Neural cell (in vitro differentiated cells): ENCODE data around the gene LARP1. TPM values are rescaled to one million over a fixed set of nuclear protein-coding genes. Genes with fewer than 3 reads are reported as not detected.
"Not testable (repeated sequence)": the region's sequence is repeated elsewhere in the genome, so short reads cannot be mapped to it uniquely, and the experiment has no call there.

Experiments used
- H2AFZ ChIP-seq: fragments of 200-600, 300-800 bp; sonication (generic), shearing (Covaris generic); 2 replicates; pipeline ENCODE4 v1.6.0; 2014; ENCODE audit warnings: low read depth, mild to moderate bottlenecking, antibody characterized with exemption, low read length, moderate library complexity
- H3F3A ChIP-seq: fragments of 200-600 bp; shearing (Covaris generic); 2 replicates; pipeline ENCODE4 v1.6.1; 2016; ENCODE audit warnings: mild to moderate bottlenecking, moderate library complexity, mixed read lengths, antibody characterized with exemption, low read length; ENCODE audit not compliant: insufficient read depth, poor library complexity, severe bottlenecking
- H3K27ac ChIP-seq: fragments of 200-600, 300-800 bp; sonication (generic), shearing (Covaris generic); 2 replicates; pipeline ENCODE4 v1.5.1; 2014; ENCODE audit warnings: mild to moderate bottlenecking, low read length, moderate library complexity
- H3K27me3 ChIP-seq: fragments of 300-800, 200-600 bp; sonication (generic), shearing (Covaris generic); 2 replicates; pipeline ENCODE4 v1.6.0; 2014; ENCODE audit warnings: mild to moderate bottlenecking, low read depth, low read length, moderate library complexity; ENCODE audit not compliant: insufficient read depth
- H3K36me3 ChIP-seq: fragments of 300-800, 200-600 bp; sonication (generic), shearing (Covaris generic); 2 replicates; pipeline ENCODE4 v1.5.1; 2014; ENCODE audit warnings: mild to moderate bottlenecking, antibody characterized with exemption, low read length, moderate library complexity; ENCODE audit not compliant: insufficient read depth
- H3K4me2 ChIP-seq: fragments of 300-800, 200-600 bp; sonication (generic), shearing (Covaris generic); 2 replicates; pipeline ENCODE4 v1.6.0; 2014; ENCODE audit warnings: mild to moderate bottlenecking, low read length
- H3K4me3 ChIP-seq: fragments of 300-800, 200-600 bp; sonication (generic), shearing (Covaris generic); 2 replicates; pipeline ENCODE4 v1.5.1; 2014; ENCODE audit warnings: mild to moderate bottlenecking, low read length, moderate library complexity
- H3K79me2 ChIP-seq: fragments of 200-600 bp; shearing (Covaris generic); replicated peaks from 2 replicates; pipeline ENCODE4 v1.6.0; 2014; ENCODE audit warnings: mild to moderate bottlenecking, low read length, moderate library complexity; ENCODE audit not compliant: insufficient read depth
- H3K9ac ChIP-seq: fragments of 300-800, 200-600 bp; sonication (generic), shearing (Covaris generic); 2 replicates; pipeline ENCODE4 v1.6.1; 2016; ENCODE audit warnings: mild to moderate bottlenecking, low read length, mixed read lengths
- H3K9me2 ChIP-seq: fragments of 200-600 bp; shearing (Covaris generic); 2 replicates; pipeline ENCODE4 v1.6.1; 2016; ENCODE audit warnings: mild to moderate bottlenecking, low read length, mixed read lengths; ENCODE audit not compliant: insufficient read depth
- H3K9me3 ChIP-seq: fragments of 200-600, 300-800 bp; sonication (generic), shearing (Covaris generic); 2 replicates; pipeline ENCODE4 v1.6.1; 2016; ENCODE audit warnings: mild to moderate bottlenecking, mixed run types, low read length, moderate library complexity, mixed read lengths
- H4K20me1 ChIP-seq: fragments of 200-600 bp; shearing (Covaris generic); 2 replicates; pipeline ENCODE4 v1.6.1; 2016; ENCODE audit warnings: mild to moderate bottlenecking, mixed run types; ENCODE audit not compliant: insufficient read depth
- CTCF ChIP-seq: fragments of 450-650 bp; IDR thresholded peaks from 2 replicates; pipeline ENCODE4 v1.5.1; 2014; ENCODE audit warnings: antibody characterized with exemption, mild to moderate bottlenecking, moderate library complexity; ENCODE audit not compliant: poor library complexity, severe bottlenecking
- EP300 ChIP-seq: fragments of 450-650 bp; conservative IDR thresholded peaks from 2 replicates; pipeline ENCODE4 v1.6.1; 2014; ENCODE audit warnings: antibody characterized with exemption, mild to moderate bottlenecking, moderate library complexity; ENCODE audit not compliant: poor library complexity, severe bottlenecking
- EZH2 ChIP-seq: fragments of 200-600, 300-800 bp; shearing (Covaris generic), sonication (generic); IDR thresholded peaks from 2 replicates; pipeline ENCODE4 v1.6.1; 2014; ENCODE audit warnings: antibody characterized with exemption, low read length, borderline replicate concordance, mild to moderate bottlenecking; ENCODE audit not compliant: insufficient read depth, poor library complexity, severe bottlenecking
- MXI1 ChIP-seq: fragments of 450-650 bp; conservative IDR thresholded peaks from 2 replicates; pipeline ENCODE4 v1.6.1; 2014; ENCODE audit warnings: antibody characterized with exemption, mild to moderate bottlenecking; ENCODE audit not compliant: poor library complexity, severe bottlenecking
- POLR2AphosphoS5 ChIP-seq: IDR thresholded peaks from 2 replicates; pipeline ENCODE4 v1.6.1; 2012
- RAD21 ChIP-seq: fragments of 450-650 bp; conservative IDR thresholded peaks from 2 replicates; pipeline ENCODE4 v1.6.1; 2014; ENCODE audit warnings: antibody characterized with exemption, mild to moderate bottlenecking, moderate library complexity
- REST ChIP-seq: IDR thresholded peaks from 2 replicates; pipeline ENCODE4 v1.6.1; 2012; ENCODE audit warnings: borderline replicate concordance
- SMC3 ChIP-seq: fragments of 450-650 bp; conservative IDR thresholded peaks from 2 replicates; pipeline ENCODE4 v1.6.1; 2014; ENCODE audit warnings: antibody characterized with exemption, mild to moderate bottlenecking, moderate library complexity; ENCODE audit not compliant: poor library complexity
- TAF1 ChIP-seq: IDR thresholded peaks from 2 replicates; pipeline ENCODE4 v1.6.1; 2012; ENCODE audit warnings: low read depth
- polyA plus RNA-seq: library from polyadenylated mRNA; depleted of rRNA; stranded (reverse); fragments of >200 nt; gene quantifications from 2 replicates; pipeline ENCODE4 v1.2.3, GENCODE V29; 2014

Gene LARP1
- polyA plus RNA-seq, 1 donor from 2014 or later: 36.1 TPM

GRCh38 chr5:154729613-154730012, 25.6 kb upstream of the LARP1 start:
- TF ChIP-seq MXI1 (no peak), RAD21 (no peak), SMC3 (no peak), EP300 (no peak), TAF1 (no peak), EZH2 (no peak), CTCF (no peak), REST (no peak), POLR2AphosphoS5 (no peak)
- H3K36me3 ChIP-seq: no peaks in the 10 kb centered on the region
- H3K79me2 ChIP-seq: no peaks in the 10 kb centered on the region
- no peaks in the 10 kb centered on the region for H3K9me2 ChIP-seq
- H2AFZ ChIP-seq: no peak overlapping the region
- H3F3A ChIP-seq: no peaks in the 10 kb centered on the region
- H3K9ac ChIP-seq: no peak overlapping the region
- no peak overlapping the region for H3K4me2 ChIP-seq
- no peaks in the 10 kb centered on the region for H4K20me1 ChIP-seq
- H3K27ac ChIP-seq: no peak overlapping the region
- H3K4me3 ChIP-seq: no peak overlapping the region
- no peaks in the 10 kb centered on the region for H3K27me3 ChIP-seq
- H3K9me3 ChIP-seq: no peaks in the 10 kb centered on the region

GRCh38 chr5:154730761-154731160, 24.4 kb upstream of the LARP1 start:
- H3K27me3 ChIP-seq, H3K4me2 ChIP-seq, H3K36me3 ChIP-seq, H3K9me3 ChIP-seq, H3K4me3 ChIP-seq, H3K9ac ChIP-seq, H3F3A ChIP-seq, H4K20me1 ChIP-seq, H2AFZ ChIP-seq, H3K27ac ChIP-seq, H3K79me2 ChIP-seq, H3K9me2 ChIP-seq: not testable (repeated sequence)

GRCh38 chr5:154732212-154732611, 23.0 kb upstream of the LARP1 start:
- Histone ChIP-seq H3K9me3 (no peaks in the 10 kb centered on the region), H3K9me2 (no peaks in the 10 kb centered on the region), H2AFZ (no peak overlapping the region), H3K36me3 (no peaks in the 10 kb centered on the region), H4K20me1 (no peaks in the 10 kb centered on the region), H3K4me2 (no peak overlapping the region), H3K9ac (no peak overlapping the region), H3K27me3 (no peaks in the 10 kb centered on the region), H3K27ac (no peak overlapping the region), H3K79me2 (no peaks in the 10 kb centered on the region), H3F3A (no peaks in the 10 kb centered on the region), H3K4me3 (no peak overlapping the region)
- no peak for TF ChIP-seq MXI1
- no peak for TF ChIP-seq CTCF
- no peak for TF ChIP-seq RAD21
- no peak for TF ChIP-seq EZH2
- TF ChIP-seq TAF1: no peak
